Cardiac septum (tissue), 1 donor: ENCODE results near the gene KMT2E. TPM values are rescaled to one million over a fixed set of nuclear protein-coding genes. Genes with fewer than 3 reads are reported as not detected.

ENCODE experiments used
- DNase-seq: peaks from one replicate; pipeline ENCODE4 v3.0.0-alpha.2; 2020; ENCODE audit warnings: low spot score
- intact Hi-C: fragments of 100-400 bp; cut with DNase I; formaldehyde crosslinking; loops from one replicate; pipeline ENCODE4 v1.14.0; 2022
- total RNA-seq: library from RNA; stranded (reverse); fragmentation: NEBNext Ultra II Directional; extraction: Animal tissue kit (Norgen Biotek cat#: 25700); gene quantifications from one replicate; pipeline ENCODE4 v1.2.1, GENCODE V29; 2021
- donor health status: DM: no; HTN: no; CAD: no.

Gene KMT2E
- total RNA-seq, 1 donor from 2014 or later: 65.7 TPM

DNA sequence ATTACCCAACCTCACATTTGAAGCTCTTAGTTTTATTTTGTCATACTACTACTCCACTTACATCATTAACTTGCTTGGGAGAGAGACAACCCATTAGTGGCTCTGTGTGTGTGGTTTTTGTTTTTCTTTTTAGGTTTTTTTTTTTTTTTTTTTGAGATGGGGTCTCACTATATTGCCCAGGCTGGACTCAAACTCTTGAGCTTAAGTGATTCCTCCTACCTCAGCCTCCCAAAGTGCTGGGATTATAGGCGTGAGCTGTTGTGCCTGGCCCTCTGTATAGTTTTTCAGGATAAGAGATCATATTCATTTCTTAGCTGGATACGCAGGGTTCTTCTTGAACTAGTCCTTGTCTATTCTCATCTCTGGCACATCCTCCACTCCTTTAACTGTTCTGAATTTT is 41.1 kb downstream of the KMT2E start:
- intact Hi-C loops: no loop called here
- DNase-seq: no peak

DNA sequence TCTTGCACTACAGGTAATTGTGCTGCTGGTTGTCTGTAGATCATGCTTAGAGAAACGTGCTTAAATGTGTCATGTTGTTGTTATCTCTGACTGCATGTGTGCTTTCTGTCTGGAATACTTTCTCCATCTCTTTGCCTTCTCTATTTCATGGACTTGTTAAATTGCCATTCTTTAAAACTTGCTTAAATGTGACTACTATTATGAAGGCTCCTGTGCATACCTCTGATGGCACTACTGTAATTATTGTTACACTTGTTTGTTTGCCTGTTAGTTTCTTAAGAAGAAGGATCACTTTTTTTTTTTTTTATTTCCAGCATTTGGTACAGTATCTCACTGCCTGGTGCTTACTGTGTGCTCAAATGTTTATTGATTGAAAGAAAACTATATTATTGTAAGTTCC is 41.6 kb downstream of the KMT2E start:
- intact Hi-C loops: no loop called here
- no peak for DNase-seq

DNA sequence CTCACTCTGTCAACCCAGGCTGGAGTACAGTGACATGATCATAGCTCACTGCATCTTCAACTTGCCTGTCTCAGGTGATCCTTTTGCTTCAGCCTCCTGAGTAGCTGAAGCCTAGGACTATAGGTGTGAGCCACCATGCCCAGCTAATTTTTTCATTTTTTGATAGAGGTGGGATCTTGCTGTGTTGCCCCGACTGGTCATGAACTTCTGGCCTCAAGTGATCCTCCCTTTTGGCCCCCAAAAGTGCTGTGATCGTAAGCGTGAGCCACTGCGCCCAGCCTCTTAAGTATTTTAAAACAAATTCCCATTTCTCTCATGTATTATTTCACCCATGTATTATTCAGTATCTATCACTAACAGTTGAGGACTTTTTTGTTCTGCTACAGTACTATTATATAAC is 43.5 kb downstream of the KMT2E start:
- intact Hi-C loops: no loop called here
- no peak for DNase-seq

DNA sequence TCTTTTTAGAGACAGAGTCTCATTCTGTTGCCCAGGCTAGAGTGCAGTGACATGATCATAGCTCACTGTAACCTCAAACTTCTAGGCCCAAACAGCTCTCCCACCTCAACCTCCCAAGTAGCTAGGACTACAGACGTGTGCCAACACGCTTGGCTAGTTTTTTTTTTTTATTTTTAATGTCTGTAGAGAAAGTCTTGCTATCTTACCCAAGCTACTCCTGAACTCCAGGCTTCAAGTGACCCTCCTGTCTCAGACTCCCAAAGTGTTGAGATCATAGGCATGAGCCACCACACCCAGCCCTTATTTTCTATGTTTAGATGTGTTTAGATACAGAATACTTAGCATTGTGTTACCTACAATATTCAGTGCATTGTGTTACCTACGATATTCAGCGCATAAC is 46.4 kb downstream of the KMT2E start:
- intact Hi-C loops: no loop called here
- DNase-seq: no peak

DNA sequence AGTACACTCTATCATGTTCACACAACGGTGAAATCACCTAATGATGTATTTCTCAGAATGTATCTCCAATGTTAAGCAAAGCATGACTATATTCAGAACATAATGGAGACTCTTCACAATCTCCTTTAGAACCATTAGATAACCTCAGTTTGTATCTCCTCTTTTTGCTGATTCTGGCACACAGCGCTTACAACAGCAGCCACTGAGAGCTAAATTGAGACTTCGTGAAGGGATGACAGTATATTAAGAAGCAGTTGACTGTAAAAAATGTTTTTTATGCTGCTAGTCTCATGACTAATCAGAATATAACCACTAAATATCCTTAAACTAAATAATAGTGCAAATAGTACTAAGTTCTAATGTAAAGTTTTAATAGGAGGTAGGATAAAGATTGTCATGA is 46.9 kb downstream of the KMT2E start:
- intact Hi-C loops: no loop called here
- no peak for DNase-seq

DNA sequence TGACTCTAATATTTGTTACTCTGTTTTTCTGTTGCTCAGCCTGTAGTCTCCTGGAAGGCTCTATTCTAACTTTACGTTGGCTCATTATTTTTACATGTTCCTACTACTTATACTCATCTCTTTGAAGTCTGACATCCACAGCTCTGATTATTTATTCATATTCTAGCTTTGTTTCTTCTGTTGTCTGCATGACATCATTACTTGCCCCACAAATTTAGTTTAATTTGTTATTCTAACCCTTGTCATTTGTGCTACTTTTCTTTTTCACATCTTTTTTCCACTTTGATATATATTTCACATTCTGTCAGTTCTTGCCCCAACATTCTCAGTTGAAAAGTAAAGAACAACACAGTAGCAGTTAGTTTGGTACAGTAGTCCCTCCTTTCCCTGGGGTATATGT is 51.1 kb downstream of the KMT2E start:
- intact Hi-C loops: no loop called here
- no peak for DNase-seq

DNA sequence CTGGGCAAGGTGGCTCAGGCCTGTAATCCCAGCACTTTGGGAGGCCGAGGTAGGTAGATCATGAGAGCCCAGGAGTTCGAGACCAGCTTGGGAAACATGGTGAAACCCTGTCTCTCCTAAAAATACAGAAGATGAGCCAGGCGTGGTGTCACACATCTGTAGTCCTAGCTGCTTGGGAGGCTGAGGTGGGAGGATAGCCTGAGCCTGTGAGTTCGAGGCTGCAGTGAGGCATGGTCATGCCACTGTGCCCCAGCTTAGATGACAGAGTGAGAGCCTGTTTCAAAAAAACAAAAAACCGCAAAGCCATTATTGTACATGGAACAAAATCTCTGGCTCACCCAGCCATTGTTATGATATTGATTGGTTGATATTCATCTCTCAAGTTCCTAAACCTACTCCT is 53.7 kb downstream of the KMT2E start:
- intact Hi-C loops: no loop called here
- DNase-seq: no peak

DNA sequence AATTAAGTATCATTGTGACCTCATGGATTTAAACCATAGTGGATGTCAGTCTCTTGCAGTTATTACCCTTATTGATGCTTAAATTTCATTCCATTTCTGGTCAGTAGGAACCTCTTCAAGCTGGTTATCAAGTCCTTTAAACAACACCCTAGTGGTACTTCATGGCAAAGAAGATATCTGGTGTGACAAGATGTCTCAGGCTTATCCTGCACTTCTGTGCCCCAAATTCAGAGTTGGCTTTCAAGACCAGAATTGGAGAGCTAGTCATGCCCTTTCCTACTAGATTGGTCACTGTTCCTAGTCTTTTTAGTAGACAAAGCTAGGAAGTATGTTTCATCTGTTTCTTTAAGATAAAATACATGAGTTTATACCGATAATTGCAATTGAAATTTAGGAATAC is 54.9 kb downstream of the KMT2E start:
- DNase-seq: no peak
- intact Hi-C loops: no loop called here

DNA sequence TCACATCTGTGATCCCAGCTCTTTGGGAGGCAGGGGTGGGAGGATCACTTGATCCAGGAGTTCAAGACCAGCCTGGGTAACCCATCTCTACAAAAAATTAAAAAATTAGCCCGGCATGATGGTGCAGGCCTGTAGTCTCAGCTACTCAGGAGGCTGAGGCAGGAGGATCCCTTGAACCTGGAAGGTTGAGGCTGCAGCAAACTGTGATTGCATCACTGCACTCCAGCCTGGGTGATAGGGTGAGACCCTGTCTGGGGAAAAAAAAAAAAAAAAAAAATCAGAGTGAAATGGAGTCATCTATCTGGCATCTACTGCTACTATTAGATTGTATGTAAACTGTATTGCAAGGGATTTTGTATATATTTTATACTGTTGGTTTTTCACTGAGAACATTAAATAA is 59.1 kb downstream of the KMT2E start:
- intact Hi-C loops: no loop called here
- no peak for DNase-seq

DNA sequence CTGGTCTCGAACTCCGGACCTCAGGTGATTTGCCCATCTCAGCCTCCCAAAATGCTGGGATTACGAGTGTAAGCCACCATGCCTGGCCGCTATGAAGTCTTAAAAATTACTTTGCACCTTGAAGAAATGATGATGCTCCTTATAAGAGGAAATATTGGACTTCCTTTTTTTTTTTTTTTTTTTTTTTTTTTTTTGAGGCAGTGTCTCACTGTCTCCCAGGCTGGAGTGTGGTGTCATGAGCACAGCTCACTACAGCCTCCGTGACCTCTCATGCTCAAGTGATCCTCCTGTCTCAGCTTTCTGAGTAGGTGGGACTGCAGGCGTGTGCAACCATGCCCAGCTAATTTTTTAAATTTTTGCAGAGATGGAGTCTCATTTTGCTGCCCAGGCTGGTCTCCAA is 65.3 kb downstream of the KMT2E start:
- no peak for DNase-seq
- intact Hi-C loops: no loop called here

DNA sequence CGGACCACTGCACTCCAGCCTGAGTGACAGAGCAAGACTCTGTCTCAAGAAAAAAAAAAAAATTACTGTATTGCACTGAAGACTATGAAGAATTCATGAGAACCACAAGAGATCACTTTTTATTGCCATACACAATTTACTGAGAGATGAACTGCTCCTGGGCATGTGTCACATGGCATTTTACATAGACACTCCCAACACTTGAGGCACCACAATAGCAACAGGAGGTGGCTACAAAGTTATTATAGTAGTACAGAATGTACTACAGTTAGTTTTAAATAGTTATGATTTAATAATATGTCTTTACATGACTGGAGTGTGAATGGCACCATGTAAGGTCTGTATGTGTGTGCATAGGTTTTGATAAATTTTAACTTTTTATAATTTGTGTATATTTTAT is 70.6 kb downstream of the KMT2E start:
- intact Hi-C loops: no loop called here
- no peak for DNase-seq

DNA sequence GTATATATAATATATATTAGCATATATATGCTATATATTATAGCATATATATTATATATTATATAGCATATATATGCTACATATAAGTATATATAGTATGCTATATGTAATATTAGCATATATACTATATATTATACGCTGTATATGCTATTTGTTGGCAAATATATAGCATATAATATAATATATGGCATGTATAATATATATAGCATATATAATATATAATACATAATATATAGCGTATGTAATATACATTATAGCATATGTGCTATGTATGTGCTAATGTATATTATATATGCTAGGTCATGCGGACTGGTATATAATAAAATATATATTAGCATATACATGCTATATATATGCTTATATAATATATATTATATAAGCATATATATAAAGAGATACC is 72.8 kb downstream of the KMT2E start:
- intact Hi-C loops: no loop called here
- DNase-seq: no peak

DNA sequence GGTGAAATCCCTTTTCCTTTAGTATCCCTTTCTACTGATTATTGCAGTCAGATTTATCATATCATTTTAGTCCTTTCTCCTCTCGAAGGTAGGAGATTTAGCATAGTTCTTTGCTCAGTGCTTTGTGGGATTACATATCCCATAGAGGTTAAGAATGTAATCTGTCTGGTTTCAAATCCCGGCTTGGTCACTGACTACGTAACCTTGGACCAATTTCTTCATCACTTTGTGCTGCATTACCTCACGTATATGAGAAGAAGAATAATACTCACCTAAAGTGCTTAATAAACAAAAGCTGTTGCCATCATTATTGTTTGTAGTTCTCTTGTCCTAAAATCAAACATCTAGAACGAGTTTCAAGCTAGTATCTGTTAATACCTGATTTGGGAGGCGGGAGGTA is 74.0 kb downstream of the KMT2E start:
- DNase-seq: no peak
- intact Hi-C loops: no loop called here

DNA sequence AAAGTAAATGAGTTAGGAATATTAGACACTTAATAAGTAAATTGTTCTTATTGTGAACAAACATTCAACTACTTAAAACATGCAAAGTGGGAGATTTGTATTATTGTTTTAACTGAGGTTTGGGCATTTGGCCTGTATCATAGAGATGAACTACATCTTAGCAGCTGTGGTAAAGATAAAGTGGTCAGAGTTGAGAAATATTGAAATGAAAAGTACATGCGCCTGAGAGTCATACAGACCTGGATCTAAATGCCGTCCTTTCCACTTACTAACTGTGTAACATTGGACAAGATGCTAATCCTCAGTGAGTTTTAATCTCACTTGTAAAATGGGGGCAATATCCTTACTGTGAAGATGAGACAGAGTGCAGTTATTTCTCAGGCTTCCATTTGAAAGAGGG is 74.5 kb downstream of the KMT2E start:
- no peak for DNase-seq
- intact Hi-C loops: no loop called here

DNA sequence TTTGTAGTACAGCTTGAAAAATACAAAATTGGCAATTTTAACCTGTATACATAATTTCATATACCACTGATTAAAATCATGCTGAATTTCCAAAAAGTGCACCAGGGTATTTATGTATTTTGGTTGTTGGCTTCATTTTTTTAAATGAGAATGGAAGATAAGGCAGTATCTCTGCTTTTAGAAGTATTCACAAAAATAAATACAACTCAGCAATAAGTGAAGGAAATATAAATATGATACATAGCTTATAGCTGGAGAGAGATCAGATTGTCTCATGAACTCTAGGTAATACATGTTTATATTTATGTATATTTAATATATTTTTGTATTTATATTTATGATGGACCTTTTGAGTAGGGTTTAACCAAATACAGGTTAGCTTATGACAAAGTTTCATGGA is 81.0 kb downstream of the KMT2E start:
- intact Hi-C loops: no loop called here
- no peak for DNase-seq

DNA sequence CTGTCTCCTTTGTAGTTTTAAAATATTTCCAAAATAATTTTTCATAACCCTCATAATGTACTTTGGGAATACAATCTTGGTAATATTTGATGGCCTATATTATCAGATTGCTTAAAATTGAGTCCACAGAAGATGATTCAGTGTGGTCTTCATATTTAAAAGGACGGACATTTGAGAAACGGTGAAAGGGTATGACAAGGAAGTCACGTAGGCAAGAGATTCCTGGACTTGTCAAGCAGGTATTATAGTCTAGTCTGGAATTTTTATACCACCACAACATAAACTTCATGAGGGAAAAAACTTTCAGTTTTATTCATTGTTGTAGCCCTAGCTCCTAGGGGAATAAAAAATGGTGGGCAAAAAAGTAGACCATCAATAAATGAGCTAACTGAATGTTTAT is 82.3 kb downstream of the KMT2E start:
- no peak for DNase-seq
- intact Hi-C loops: no loop called here

DNA sequence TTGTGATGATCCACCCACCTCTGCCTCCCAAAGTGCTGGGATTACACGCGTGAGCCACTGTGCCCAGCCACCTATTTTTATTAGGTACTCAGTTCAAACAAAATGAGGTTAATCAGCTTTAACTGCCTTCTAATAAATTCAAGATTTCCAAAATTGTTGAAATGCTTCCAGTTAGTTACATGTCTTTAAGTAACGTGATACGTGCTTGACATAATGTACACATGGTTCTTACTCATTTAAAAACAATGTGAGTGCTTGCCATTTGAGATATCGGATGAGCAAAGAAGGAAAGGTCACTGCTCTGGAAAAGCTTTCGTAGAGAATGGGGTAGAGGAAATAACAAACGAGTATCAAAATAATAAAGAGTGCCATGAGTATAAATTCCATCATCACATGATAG is 83.6 kb downstream of the KMT2E start:
- no peak for DNase-seq
- intact Hi-C loops: no loop called here

DNA sequence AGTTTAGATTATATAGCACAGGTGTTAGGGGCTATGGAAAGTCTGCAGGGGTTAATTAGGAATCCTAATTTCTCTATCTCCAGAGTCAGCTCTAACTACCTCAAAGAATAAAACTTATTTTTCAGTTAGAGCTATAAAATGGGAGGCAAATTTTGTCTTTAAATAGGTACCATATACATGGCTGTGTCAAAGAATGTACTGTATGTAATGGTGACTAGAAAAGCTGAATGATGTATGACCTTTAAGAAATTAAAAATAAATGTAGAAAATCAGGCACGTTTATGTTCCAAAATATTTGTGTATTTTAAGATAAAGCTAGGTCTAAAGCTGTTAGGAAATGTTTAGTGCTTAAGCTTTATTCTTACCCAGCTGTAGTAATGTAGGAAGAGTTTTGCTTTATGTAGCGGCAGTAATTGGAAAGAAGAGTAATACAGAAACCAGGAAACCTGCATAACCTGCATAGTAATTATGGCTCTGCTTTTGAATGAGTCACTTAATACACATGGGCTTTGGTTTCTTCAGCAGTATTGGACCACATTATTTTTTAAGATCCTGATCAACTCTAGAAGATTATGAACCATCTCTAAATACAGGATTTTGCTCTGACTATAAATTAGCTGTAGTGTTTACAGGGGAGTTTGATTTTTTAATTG is 85.0 kb downstream of the KMT2E start:
- intact Hi-C loops: no loop called here
- no peak for DNase-seq

DNA sequence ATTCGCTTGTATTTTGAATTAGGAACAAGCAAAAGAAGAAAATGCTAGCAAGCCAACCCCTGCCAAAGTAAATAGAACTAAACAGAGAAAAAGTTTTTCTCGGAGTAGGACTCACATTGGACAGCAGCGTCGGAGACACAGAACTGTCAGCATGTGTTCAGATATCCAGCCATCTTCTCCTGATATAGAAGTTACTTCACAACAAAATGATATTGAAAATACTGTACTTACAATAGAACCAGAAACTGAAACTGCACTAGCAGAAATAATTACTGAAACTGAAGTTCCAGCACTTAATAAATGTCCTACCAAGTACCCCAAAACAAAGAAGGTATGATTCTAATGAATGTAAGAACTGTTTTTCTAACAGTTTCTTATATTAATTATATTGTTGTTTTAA is 87.9 kb downstream of the KMT2E start:
- intact Hi-C loops: no loop called here
- no peak for DNase-seq

DNA sequence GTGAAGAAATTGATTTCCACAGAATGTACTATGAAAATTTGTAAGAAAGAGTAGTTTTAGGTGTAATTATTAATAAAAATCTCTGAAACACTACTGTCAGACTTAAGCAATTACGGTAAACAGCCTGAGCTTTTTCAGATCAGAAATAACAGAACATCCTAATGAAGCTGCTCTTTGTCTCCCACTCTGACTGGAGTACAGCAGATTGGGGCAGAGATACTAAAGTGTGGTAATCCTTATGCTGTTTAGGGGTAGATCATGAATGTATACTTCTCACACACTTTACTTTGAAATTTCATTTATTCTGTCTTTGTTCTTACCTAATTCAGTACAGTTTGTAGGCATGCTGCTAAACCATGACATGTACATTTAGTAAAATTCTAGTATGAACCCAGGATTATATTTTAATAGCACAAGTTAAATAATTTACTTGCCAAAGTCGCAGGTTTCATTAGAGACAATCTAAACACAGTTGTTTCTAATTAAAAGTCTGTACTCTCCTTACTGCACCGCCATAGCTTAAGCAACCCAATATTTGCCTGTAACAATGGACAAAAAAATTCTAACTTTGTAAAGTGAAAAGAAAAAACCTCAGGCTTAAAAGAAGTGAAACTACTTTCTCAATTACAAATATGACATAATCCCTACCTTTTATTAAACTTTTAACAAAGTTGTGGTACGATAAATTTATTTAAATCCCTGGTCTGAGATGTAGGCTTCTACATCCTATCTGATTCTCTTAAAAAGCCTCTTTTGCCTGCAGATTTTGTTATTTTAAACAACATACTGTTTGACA is 88.8 kb downstream of the KMT2E start:
- intact Hi-C loops: no loop called here
- DNase-seq: no peak

DNA sequence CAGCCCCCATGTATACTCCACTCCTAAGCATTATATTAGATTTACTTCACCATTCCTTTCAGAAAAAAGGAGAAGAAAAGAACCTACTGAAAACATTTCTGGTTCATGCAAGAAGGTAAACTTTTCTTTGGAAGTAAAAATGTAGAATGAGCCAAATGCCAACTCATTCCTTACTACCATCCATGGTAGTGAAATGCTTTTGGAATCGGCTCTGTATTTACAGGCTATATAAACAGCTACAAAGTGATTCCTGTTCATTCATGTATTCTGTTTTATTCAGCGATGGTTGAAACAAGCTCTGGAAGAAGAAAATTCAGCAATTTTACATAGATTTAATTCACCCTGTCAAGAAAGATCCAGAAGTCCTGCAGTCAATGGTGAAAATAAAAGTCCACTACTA is 91.6 kb downstream of the KMT2E start:
- DNase-seq: no peak
- intact Hi-C loops: no loop called here

DNA sequence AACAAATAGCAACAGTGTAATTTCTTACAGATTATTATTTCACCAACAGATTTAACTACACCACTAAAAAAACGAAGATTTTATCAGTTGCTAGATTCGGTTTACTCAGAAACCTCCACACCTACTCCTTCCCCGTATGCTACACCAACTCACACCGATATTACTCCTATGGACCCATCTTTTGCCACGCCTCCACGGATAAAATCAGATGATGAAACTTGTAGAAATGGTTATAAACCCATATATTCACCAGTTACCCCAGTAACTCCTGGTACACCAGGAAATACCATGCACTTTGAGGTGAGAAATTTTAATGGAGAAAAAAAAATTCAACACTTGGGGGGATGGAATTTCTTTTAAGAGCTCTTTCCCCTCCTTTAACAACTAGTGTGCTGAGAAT is 92.5 kb downstream of the KMT2E start:
- intact Hi-C loops: no loop called here
- DNase-seq: no peak
